Ishikawa (cell line): ENCODE measurements around the gene TRPM3.

Source experiments
- CEBPB ChIP-seq: IDR thresholded peaks from 2 replicates; pipeline ENCODE4 v1.6.1; 2012
- CREB1 ChIP-seq: IDR thresholded peaks from 2 replicates; pipeline ENCODE4 v1.6.1; 2012; ENCODE audit warnings: low read depth
- EGR1 ChIP-seq: IDR thresholded peaks from 2 replicates; pipeline ENCODE4 v1.6.1; 2012
- EP300 ChIP-seq: IDR thresholded peaks from 2 replicates; pipeline ENCODE4 v1.6.1; 2012; ENCODE audit warnings: borderline replicate concordance
- FOXM1 ChIP-seq: IDR thresholded peaks from 2 replicates; pipeline ENCODE4 v1.6.1; 2012; ENCODE audit warnings: low read depth, borderline replicate concordance
- NFIC ChIP-seq: IDR thresholded peaks from 2 replicates; pipeline ENCODE4 v1.6.1; 2012
- RAD21 ChIP-seq: IDR thresholded peaks from 2 replicates; pipeline ENCODE4 v1.6.1; 2012; ENCODE audit warnings: low read depth
- REST ChIP-seq: IDR thresholded peaks from 2 replicates; pipeline ENCODE4 v1.6.1; 2012; ENCODE audit warnings: low read depth, mild to moderate bottlenecking
- TAF1 ChIP-seq: IDR thresholded peaks from 2 replicates; pipeline ENCODE4 v1.6.1; 2012; ENCODE audit warnings: low read depth, mild to moderate bottlenecking
- TCF12 ChIP-seq: IDR thresholded peaks from 2 replicates; pipeline ENCODE4 v1.6.1; 2012; ENCODE audit warnings: low read depth
- TEAD4 ChIP-seq: IDR thresholded peaks from 2 replicates; pipeline ENCODE4 v1.6.1; 2012
- USF1 ChIP-seq: IDR thresholded peaks from 2 replicates; pipeline ENCODE4 v1.6.1; 2012
- YY1 ChIP-seq: IDR thresholded peaks from 2 replicates; pipeline ENCODE4 v1.6.1; 2012; ENCODE audit warnings: low read depth
- ZBTB7A ChIP-seq: IDR thresholded peaks from 2 replicates; pipeline ENCODE4 v1.6.1; 2012; ENCODE audit warnings: low read depth
- TF ChIP-seq, protein P1 (sequence below): IDR thresholded peaks from 2 replicates; pipeline ENCODE4 v1.6.1; 2012

The TRPM3 gene

DNA sequence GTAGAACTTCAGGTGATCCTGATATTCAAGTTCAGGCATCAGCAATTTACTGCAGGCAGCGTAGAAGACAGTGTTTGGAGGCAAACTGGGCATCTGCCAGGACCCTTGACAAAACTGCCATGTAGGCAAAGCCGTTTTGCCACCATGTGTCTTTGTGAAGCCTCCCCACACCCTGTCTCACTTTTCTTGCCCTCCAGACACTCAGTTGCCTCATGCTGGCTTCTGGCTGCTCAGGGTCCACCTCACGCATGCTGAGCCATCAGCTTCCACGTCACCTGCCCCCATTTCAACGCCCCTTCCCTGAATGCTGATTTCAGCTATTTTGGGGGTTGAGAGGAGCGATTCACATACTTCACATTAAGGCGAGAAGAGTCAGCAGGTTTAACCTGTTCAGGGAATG is 541.7 kb downstream of the TRPM3 start:
- TF ChIP-seq CREB1 (no peak), YY1 (no peak), ZBTB7A (no peak), TEAD4 (no peak)

- TF ChIP-seq RAD21 (no peak), TEAD4 (no peak)
Observed at GRCh38 chr9:70578720-70579119, 542.7 kb downstream of the TRPM3 start.

GRCh38 chr9:70577671-70578070 is 543.8 kb downstream of the TRPM3 start:
- no peak for TF ChIP-seq CEBPB
- no peak for TF ChIP-seq FOXM1
- no peak for TF ChIP-seq EGR1
- TF ChIP-seq EP300 = no peak
- TF ChIP-seq RAD21 = no peak
- no peak for TF ChIP-seq YY1
- no peak for TF ChIP-seq REST
- no peak for TF ChIP-seq TAF1
- TF ChIP-seq NFIC = no peak
- TF ChIP-seq TCF12 = no peak
- TF ChIP-seq USF1 = no peak
- no peak for TF ChIP-seq TEAD4
- no peak for TF ChIP-seq ZBTB7A
- TF ChIP-seq, protein P1, sequence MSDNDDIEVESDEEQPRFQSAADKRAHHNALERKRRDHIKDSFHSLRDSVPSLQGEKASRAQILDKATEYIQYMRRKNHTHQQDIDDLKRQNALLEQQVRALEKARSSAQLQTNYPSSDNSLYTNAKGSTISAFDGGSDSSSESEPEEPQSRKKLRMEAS = no peak

- TF ChIP-seq NFIC (no peak), TAF1 (no peak), YY1 (no peak), REST (no peak), ZBTB7A (no peak), EP300 (no peak), TCF12 (no peak), USF1 (no peak), RAD21 (no peak), CREB1 (no peak)
- TF ChIP-seq, protein P1 = no peak
Observed at GRCh38 chr9:70576116-70576515, 545.3 kb downstream of the TRPM3 start.

GRCh38 chr9:70574151-70574837 is 547.1 kb downstream of the TRPM3 start:
- TF ChIP-seq REST (no peak), TEAD4 (no peak), YY1 (no peak), ZBTB7A (no peak), EGR1 (no peak), TAF1 (no peak), FOXM1 (no peak), NFIC (no peak), RAD21 (no peak), CEBPB (no peak), EP300 (no peak), TCF12 (no peak), USF1 (no peak)
- TF ChIP-seq, protein P1 = no peak
